Neural cell (in vitro differentiated cells): Measurements from ENCODE around the gene MXRA8.

Experiments used
- EZH2 ChIP-seq: fragments of 200-600, 300-800 bp; shearing (Covaris generic), sonication (generic); IDR thresholded peaks from 2 replicates; pipeline ENCODE4 v1.6.1; 2014; ENCODE audit warnings: antibody characterized with exemption, low read length, borderline replicate concordance, mild to moderate bottlenecking; ENCODE audit not compliant: insufficient read depth, poor library complexity, severe bottlenecking
- MXI1 ChIP-seq: fragments of 450-650 bp; conservative IDR thresholded peaks from 2 replicates; pipeline ENCODE4 v1.6.1; 2014; ENCODE audit warnings: antibody characterized with exemption, mild to moderate bottlenecking; ENCODE audit not compliant: poor library complexity, severe bottlenecking
- POLR2AphosphoS5 ChIP-seq: IDR thresholded peaks from 2 replicates; pipeline ENCODE4 v1.6.1; 2012
- RAD21 ChIP-seq: fragments of 450-650 bp; conservative IDR thresholded peaks from 2 replicates; pipeline ENCODE4 v1.6.1; 2014; ENCODE audit warnings: antibody characterized with exemption, mild to moderate bottlenecking, moderate library complexity
- SMC3 ChIP-seq: fragments of 450-650 bp; conservative IDR thresholded peaks from 2 replicates; pipeline ENCODE4 v1.6.1; 2014; ENCODE audit warnings: antibody characterized with exemption, mild to moderate bottlenecking, moderate library complexity; ENCODE audit not compliant: poor library complexity
- TAF1 ChIP-seq: IDR thresholded peaks from 2 replicates; pipeline ENCODE4 v1.6.1; 2012; ENCODE audit warnings: low read depth
- TF ChIP-seq, protein P1 (sequence below): fragments of 450-650 bp; IDR thresholded peaks from 2 replicates; pipeline ENCODE4 v1.5.1; 2014; ENCODE audit warnings: antibody characterized with exemption, mild to moderate bottlenecking, moderate library complexity; ENCODE audit not compliant: poor library complexity, severe bottlenecking

DNA sequence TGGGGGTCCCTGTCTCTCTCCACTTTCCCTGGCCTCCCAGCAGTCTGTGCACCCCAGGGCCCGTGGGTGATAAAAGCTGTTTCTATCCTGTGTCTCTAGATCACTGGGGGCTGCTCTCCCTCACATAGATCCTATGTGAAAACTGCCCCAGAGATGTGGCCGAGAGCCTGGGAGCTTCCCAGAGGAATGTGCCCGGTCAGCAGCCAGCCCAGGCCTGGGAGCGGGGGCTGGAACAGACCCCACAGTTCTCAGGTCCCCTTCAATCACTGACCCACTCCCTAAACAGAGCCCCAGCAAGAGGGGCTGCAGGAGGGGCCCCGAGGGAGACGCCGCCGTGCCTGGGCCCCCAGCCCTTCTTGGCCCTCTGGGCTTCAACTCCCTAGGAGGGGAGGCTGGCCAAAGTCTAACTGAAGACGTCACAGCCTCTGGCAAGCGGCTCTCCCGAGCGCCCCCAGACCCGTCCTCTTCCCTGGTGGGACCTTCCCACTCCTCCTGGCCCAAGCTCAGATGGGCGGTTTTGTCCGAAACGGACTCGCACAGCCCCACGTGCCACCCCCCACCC is 403 bp downstream of the MXRA8 start:
- TF ChIP-seq SMC3 = no peak
- TF ChIP-seq RAD21 = no peak
- TF ChIP-seq, protein P1, sequence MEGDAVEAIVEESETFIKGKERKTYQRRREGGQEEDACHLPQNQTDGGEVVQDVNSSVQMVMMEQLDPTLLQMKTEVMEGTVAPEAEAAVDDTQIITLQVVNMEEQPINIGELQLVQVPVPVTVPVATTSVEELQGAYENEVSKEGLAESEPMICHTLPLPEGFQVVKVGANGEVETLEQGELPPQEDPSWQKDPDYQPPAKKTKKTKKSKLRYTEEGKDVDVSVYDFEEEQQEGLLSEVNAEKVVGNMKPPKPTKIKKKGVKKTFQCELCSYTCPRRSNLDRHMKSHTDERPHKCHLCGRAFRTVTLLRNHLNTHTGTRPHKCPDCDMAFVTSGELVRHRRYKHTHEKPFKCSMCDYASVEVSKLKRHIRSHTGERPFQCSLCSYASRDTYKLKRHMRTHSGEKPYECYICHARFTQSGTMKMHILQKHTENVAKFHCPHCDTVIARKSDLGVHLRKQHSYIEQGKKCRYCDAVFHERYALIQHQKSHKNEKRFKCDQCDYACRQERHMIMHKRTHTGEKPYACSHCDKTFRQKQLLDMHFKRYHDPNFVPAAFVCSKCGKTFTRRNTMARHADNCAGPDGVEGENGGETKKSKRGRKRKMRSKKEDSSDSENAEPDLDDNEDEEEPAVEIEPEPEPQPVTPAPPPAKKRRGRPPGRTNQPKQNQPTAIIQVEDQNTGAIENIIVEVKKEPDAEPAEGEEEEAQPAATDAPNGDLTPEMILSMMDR = no peak
- TF ChIP-seq MXI1 = no peak
- no peak for TF ChIP-seq POLR2AphosphoS5
- no peak for TF ChIP-seq TAF1
- TF ChIP-seq EZH2 = no peak
